HG03097 (cell line): ENCODE results near the gene TTLL11.

Experiments
- ATAC-seq: cut with Tn5 transposase; IDR thresholded peaks from one replicate; pipeline ENCODE4 v1.9.1; 2021; ENCODE audit not compliant: unreplicated experiment, low FRiP score

TTLL11 gene

GRCh38 chr9:121822093-121823085, 270.7 kb downstream of the TTLL11 start:
- no peak for ATAC-seq

GRCh38 chr9:121821326-121821725, 271.8 kb downstream of the TTLL11 start:
- ATAC-seq = no peak

GRCh38 chr9:121820286-121821005, 272.7 kb downstream of the TTLL11 start:
- no peak for ATAC-seq

- no peak for ATAC-seq
Measured at GRCh38 chr9:121819428-121820231, 273.5 kb downstream of the TTLL11 start.

GRCh38 chr9:121818841-121819427, 274.2 kb downstream of the TTLL11 start:
- ATAC-seq = no peak

- ATAC-seq = no peak
Measured at GRCh38 chr9:121818016-121818661, 275.0 kb downstream of the TTLL11 start.

GRCh38 chr9:121817476-121817875, 275.6 kb downstream of the TTLL11 start:
- no peak for ATAC-seq

GRCh38 chr9:121816845-121817450, 276.2 kb downstream of the TTLL11 start:
- ATAC-seq = no peak

GRCh38 chr9:121816449-121816817, 276.7 kb downstream of the TTLL11 start:
- no peak for ATAC-seq

GRCh38 chr9:121815546-121816448, 277.3 kb downstream of the TTLL11 start:
- ATAC-seq = no peak

GRCh38 chr9:121815084-121815483, 278.0 kb downstream of the TTLL11 start:
- ATAC-seq = no peak

GRCh38 chr9:121814594-121814993, 278.5 kb downstream of the TTLL11 start:
- ATAC-seq = no peak

GRCh38 chr9:121813519-121814210, 279.4 kb downstream of the TTLL11 start:
- ATAC-seq = no peak

- ATAC-seq = no peak
Measured at GRCh38 chr9:121812159-121812735, 280.9 kb downstream of the TTLL11 start.

GRCh38 chr9:121811751-121812150, 281.4 kb downstream of the TTLL11 start:
- ATAC-seq = no peak

- no peak for ATAC-seq
Measured at GRCh38 chr9:121811140-121811539, 282.0 kb downstream of the TTLL11 start.

- ATAC-seq = no peak
Measured at GRCh38 chr9:121810489-121810888, 282.6 kb downstream of the TTLL11 start.
